ENCODE results near the gene OR51L1.

- no peak for TF ChIP-seq POLR2A (IDR thresholded peaks at IDR 0.05)
- TF ChIP-seq, protein P1, sequence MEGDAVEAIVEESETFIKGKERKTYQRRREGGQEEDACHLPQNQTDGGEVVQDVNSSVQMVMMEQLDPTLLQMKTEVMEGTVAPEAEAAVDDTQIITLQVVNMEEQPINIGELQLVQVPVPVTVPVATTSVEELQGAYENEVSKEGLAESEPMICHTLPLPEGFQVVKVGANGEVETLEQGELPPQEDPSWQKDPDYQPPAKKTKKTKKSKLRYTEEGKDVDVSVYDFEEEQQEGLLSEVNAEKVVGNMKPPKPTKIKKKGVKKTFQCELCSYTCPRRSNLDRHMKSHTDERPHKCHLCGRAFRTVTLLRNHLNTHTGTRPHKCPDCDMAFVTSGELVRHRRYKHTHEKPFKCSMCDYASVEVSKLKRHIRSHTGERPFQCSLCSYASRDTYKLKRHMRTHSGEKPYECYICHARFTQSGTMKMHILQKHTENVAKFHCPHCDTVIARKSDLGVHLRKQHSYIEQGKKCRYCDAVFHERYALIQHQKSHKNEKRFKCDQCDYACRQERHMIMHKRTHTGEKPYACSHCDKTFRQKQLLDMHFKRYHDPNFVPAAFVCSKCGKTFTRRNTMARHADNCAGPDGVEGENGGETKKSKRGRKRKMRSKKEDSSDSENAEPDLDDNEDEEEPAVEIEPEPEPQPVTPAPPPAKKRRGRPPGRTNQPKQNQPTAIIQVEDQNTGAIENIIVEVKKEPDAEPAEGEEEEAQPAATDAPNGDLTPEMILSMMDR (IDR thresholded peaks at IDR 0.05) = no peak
Observed at GRCh38 chr11:4975436-4975835, 19.2 kb upstream of the OR51L1 start.
